GM10266 (cell line): ENCODE measurements around the gene AHRR.
"Not testable (repeated sequence)": the region's sequence is repeated elsewhere in the genome, so short reads cannot be mapped to it uniquely, and the experiment has no call there.

Experiments
- DNase-seq: peaks from one replicate; pipeline ENCODE4 v3.0.0; 2012; ENCODE audit errors: extremely low spot score
- TF ChIP-seq, protein P1 (sequence below): IDR thresholded peaks from 2 replicates; pipeline ENCODE4 v1.5.1; 2012; ENCODE audit warnings: mild to moderate bottlenecking, low read depth; ENCODE audit not compliant: control insufficient read depth, insufficient read depth; ENCODE audit errors: missing control alignments

The AHRR gene

DNA sequence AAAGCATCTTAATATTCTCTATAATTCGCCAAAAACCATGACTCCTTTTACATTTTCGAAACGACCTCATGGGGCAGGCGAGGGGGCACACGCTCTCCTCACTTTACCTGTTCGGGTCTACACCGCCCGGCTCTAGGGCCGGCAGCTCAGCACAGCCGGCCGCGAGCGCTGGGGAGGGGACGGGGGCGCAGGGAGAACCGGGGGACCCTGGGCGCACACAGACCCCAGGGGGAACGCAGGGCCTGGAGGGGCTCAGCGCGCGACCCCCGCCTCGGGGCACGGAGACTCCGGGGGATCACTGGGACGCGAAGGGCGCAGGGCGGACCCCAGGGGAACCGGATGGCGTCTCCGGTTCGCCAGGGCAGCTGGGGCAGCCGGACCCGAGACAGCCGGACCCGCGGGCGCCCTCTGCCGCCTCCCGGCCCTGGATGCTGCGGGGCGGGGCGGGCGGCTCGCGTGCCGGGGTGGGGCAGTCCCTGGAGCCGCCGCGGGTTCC is at the start of gene AHRR:
Gene AHRR (plus strand): TSS at position 485 of the 496 bp plus-strand sequence. CDS start 22,189 bp downstream, outside the sequence.
- peak; percentile 94 for DNase-seq
- TF ChIP-seq, protein P1, sequence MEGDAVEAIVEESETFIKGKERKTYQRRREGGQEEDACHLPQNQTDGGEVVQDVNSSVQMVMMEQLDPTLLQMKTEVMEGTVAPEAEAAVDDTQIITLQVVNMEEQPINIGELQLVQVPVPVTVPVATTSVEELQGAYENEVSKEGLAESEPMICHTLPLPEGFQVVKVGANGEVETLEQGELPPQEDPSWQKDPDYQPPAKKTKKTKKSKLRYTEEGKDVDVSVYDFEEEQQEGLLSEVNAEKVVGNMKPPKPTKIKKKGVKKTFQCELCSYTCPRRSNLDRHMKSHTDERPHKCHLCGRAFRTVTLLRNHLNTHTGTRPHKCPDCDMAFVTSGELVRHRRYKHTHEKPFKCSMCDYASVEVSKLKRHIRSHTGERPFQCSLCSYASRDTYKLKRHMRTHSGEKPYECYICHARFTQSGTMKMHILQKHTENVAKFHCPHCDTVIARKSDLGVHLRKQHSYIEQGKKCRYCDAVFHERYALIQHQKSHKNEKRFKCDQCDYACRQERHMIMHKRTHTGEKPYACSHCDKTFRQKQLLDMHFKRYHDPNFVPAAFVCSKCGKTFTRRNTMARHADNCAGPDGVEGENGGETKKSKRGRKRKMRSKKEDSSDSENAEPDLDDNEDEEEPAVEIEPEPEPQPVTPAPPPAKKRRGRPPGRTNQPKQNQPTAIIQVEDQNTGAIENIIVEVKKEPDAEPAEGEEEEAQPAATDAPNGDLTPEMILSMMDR = peak; percentile 71

DNA sequence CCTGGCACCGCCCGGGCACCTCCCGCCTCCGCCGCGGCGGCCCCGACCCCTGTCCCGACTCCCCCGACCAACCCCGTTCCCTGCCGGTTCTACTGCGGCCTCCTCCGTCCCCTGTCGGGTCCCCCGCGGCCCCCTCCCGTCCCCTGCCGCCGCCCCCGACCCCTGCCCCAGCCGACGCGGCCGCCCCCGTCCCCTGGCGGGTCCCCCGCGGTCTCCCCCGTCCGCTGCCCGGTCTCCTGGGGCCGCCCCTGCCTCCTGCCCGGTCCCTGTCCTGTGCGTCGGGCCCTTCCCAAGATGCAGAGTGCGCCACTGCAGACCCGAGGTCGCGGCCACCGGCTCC is 49.7 kb upstream of the AHRR start:
- DNase-seq = not testable (repeated sequence)

DNA sequence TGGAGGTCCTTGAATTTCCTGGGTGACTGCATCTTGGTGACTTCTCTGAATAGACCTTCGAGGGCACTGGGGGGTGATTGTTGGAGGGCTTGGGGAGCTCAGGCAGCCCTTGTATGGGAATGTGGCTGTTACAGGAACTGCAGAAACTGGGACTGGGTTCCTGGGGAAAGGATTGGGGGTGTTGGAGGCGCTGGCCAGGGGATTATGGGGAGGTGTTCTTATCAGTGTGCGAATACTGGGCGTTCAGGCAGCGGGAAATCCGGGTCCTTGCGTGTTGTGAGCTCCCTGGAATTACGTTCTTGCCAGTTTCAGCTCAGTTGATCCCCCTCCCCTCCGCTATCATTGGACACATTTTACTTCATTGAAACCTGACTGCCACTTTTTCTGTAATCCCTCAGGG is 48.4 kb upstream of the AHRR start:
- DNase-seq = not testable (repeated sequence)

DNA sequence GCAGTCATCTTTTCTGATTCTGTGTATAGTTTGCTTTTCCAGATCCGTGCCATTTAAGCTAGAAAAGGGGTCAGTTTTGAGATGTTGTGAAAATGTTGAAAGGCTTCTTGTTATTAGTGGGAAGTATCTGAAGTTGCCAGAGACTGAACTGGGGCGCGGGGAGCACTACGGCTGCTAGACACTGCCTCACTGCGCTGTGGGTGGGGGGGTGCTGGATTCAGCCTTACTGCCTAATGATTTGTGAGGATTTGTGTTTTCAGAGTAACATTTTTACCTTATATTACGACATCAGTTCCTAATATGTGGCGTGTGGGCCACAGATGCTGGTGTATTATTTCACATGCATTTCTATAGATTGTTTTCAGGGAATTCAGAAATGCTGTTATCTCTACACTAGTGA is 48.0 kb upstream of the AHRR start:
- not testable (repeated sequence) for DNase-seq

DNA sequence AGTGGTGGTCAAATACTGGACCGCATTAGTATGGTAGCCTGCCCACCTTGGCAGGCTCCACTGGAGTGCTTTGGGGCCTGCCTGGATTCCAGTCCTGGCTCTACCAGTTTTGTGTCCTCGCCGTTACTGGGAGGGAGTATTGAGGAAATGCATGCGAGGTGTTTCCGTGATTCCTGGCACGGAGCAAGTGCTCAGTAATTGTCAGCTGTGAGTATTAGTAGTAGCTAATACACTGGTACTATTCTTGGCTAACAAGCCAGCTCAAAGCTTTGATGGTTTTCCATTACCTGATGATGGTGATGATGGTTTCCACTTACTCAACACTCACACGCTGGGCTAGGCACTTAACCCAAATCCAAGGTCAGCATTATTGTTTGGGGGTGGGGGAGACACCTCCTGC is 47.2 kb upstream of the AHRR start:
- not testable (repeated sequence) for DNase-seq

DNA sequence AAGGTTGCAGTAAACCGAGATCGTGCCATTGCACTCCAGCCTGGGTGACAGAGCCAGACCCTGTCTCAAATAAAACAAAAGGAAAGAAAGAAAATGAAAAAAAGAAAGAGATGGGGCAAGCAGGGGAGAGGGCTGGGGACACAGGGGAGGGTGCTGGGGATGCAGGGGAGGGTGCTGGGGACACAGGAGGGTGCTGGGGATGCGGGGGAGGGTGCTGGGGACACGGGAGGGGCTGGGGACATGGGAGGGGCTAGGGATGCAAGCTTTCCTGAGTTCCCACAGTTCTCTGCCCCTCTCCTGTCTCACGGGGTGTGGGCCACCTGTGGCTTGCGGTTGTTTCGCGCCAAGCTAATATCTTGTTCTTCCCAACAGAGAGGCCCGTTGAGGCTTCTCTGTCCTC is 42.9 kb upstream of the AHRR start:
- no peak for DNase-seq
- TF ChIP-seq, protein P1 = no peak

DNA sequence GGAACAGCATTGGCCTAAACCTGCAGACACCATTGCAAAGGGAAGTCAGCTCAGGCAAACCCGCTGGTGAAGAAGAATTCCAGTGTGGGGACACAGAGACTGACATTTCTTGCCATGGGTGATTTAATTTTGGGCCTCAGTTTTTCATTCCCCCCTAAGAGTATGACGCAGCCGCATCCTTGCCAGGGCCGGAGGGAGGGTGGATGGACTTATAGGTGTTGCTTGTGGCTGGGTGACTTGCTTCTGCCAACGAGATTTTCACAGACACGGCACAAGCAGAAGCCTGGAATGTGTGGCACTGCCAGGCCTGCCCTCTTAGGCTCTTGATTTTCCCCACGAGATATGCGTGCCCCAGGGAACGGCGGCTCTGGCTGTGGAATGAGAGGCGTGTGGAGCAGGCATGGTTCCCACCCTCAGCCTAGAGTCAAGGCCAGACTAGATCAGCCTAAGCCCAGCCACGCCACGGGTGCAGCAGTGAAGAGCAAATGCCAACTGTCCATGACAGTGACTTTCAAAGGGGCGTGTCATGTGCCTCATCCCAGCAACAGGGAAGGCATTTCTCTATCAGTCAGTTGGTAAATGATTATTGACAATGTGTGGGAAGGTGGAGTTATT is 42.4 kb upstream of the AHRR start:
- not testable (repeated sequence) for DNase-seq

DNA sequence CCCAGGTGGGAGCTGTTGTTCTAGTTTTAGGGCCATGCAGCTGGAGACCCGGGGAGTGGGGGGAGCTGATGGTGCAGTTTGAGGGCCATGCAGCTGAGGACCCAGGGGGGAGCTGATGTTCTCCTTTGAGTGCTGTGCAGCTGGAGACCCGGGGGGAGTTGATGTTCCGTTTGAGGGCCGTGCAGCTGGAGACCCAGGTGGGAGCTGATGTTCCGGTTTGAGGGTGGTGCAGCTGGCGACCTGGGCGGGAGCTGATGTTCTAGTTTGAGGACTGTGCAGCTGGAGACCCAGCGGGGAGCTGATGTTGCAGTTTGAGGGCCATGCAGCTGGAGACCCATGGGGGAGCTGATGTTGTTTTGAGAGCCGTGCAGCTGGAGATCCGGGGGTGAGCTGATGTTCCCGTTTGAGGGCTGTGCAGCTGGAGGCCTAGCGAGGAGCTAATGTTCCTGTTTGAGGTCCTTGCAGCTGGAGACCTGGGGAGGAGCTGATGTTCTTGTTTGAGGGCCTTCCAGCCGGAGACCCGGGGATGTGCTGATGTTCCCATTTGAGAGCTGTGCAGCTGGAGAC is 35.4 kb upstream of the AHRR start:
- TF ChIP-seq, protein P1 = no peak
- DNase-seq = no peak

DNA sequence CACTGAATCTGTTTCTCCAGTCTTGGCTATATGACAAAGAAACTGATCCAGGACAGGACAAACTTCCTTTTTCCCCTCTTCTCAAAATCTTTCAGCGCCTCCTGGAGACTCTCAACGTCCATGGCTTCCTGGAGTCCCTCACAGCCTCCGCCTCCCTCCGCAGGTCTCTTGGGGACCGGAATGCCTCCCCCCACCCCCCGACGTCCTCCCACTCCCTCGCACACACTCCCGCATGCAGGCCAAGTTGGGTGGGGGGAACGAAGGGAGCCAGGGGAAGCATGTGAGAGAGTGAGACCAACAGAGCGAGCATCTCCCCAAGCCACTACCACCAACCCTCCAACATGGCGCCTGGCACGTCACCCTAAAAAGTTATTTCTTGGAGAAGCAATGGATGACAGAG is 31.3 kb upstream of the AHRR start:
- DNase-seq = not testable (repeated sequence)

DNA sequence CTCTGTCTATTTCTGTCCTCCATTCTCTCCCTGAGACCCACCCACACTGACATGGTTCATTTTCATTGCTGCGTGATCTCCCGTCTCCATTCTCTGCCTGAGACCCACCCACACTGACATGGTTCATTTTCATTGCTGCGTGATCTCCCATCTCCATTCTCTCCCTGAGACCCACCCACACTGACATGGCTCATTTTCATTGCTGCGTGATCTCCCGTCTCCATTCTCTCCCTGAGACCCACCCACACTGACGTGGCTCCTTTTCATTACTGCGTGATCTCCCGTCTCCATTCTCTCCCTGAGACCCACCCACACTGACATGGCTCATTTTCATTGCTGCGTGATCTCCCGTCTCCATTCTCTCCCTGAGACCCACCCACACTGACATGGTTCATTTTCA is 30.2 kb upstream of the AHRR start:
- DNase-seq = not testable (repeated sequence)

DNA sequence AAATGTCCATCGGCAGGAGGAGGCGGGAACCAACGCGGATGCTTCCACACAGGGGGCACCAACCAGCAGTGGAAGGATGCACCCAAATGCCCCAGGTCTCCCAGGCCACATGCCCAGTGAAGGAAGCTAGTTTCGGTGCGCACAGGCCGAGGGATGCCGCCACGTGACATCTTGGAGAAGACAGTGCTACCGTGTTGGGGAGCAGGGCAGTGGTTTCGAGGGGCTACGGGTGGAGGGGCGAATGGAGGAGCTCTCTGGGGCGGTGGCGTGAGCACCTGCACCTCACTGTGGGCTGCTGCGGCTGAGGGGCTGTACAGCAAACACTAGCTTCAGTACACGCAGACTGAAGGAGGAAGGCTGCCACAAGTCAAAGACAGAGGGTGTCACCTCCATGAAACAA is 26.7 kb upstream of the AHRR start:
- DNase-seq = not testable (repeated sequence)

DNA sequence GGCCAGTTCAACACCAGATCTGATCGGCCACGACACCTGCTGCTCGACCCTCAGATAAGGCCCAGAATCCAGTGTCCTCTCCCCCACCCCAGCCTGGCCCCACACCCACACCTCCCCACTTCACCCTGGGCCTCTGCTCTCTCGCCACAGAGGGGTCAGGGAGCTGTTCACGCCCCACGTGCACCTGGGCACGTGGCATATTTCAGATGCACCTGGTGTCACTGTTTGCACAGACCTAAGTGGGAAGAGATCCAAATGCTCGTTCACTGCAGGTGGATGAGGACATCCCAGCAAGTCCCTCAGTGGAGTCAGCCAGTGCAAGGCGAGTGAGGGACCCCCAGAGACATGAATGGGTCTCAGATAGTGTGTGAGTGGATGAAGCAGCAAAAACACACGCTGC is 25.3 kb upstream of the AHRR start:
- not testable (repeated sequence) for DNase-seq

DNA sequence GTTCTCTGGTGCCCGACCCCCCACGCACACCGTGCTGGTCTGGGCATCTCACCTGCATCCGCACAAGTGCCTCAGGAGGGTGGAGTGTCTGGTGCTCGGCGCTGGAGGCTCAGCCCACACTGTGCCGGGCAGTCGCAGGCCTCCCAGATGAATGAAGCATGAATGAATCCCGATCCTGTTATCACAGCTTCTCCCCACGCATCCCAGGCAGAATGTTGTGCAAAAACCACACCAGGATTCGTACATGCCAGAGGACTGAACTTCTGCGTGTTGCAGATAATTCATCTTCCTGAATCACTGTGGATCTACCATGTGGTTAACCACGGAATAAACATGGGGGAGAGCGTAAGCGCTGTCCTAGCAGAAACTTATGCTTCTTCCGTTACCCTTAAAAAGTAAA is 24.6 kb upstream of the AHRR start:
- DNase-seq = not testable (repeated sequence)

DNA sequence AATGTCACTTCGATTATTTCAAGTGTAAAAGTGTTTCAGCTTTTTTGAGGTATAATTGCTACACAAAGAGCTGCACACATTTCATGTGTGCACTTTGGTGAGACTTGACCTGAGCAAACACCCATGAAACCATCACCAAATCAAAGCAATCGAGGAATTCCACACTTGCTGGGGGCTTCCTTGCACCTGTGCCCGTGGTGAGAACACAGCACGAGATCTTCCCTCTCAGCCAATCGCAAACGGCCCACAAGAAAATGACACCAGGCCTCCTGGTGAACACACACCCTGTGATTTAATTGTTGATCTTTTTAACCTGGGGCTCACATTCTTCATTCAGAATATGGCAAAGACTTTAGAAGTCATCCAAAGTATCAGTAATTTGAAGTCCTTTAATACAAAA is 24.1 kb upstream of the AHRR start:
- not testable (repeated sequence) for DNase-seq

DNA sequence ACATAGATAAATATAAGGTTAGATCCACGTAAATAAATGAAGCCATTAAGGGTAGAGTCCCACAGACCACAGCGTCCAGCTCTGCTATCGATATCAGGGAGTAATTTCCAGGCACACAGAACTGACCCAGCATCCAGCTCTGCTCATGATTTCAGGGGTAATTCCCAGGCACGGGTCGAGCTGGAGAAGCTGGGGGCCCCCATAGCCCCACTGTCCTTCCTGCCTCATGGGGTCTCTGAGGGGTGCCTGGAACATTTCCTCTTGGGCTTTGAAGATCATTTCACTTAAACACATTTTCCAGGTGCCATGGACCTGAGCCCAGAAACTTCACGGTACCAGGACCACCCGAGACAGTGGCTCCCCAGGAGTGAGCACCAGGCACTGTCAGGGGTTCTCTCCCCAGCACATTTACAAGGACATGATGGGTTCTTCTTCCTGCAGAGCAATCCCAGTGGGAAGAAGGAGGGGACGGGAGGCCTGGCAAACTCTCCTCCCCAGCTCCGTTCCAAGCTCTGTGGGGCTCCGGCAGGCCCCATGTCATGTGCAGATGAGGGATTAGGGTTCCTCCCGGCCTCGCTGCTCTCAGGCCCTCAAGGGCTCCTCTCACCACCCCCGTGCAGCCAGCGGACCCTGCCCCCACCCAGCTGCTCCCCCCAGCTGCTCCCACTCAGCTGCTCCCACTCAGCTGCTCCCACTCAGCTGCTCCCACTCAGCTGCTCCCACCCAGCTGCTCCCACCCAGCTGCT is 23.4 kb upstream of the AHRR start:
- not testable (repeated sequence) for DNase-seq
